GM10847 (cell line): Measurements from ENCODE around the gene THTPA.

Experiments used
- POLR2A ChIP-seq: IDR thresholded peaks from 2 replicates; pipeline ENCODE4 v1.6.1; 2011; ENCODE audit not compliant: insufficient read length; ENCODE audit errors: extremely low read depth

The THTPA gene

DNA sequence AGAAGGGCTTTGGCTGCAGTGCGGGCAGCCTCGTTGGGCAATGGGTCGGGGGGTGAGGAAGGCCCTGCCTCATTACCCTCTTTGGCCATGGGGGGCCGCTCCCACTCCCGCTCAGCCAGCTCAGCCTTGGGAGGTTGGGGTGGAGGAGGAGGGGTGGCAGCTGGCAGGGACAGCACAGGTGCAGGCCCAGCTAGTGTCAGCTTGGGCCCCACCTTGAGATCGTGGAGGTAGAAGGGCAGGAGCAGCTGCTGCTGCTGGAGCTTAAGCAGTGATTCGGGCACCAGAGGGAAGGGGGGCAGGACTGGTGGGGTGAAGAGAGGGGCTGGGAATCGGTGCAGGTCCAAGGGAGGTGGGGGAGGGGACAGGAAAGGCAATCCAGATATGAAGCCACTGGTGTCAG, 30.5 kb upstream of the THTPA start:
- no peak for TF ChIP-seq POLR2A

- no peak for TF ChIP-seq POLR2A
These were observed 27.5 kb upstream of the THTPA start for GRCh38 chr14:23528555-23528954.

GRCh38 chr14:23529016-23529415, 27.1 kb upstream of the THTPA start:
- TF ChIP-seq POLR2A: no peak

GRCh38 chr14:23530375-23531055, 25.6 kb upstream of the THTPA start:
- TF ChIP-seq POLR2A: no peak

- TF ChIP-seq POLR2A: no peak
These were observed 24.7 kb upstream of the THTPA start for GRCh38 chr14:23531391-23531790.

DNA sequence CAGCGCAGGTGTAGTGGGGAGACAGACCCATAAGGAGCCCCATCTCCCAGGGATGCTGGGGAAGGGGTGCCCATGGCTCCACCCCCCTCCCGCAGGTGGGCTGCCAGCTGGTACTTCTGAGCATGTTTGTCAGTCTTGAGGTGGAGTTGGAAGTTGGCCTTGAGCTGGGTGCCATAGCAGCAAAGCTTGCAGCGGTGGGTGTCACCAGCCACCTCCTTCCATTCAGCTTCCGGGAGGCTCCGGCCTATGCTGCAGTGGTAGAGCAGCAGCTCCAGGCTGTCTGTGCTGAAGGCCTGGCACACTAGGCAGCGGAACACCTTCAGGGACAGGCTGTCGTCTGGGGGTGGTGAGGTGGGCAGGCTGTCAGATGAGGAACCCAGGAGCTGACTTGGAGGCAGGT, 23.4 kb upstream of the THTPA start:
- no peak for TF ChIP-seq POLR2A

DNA sequence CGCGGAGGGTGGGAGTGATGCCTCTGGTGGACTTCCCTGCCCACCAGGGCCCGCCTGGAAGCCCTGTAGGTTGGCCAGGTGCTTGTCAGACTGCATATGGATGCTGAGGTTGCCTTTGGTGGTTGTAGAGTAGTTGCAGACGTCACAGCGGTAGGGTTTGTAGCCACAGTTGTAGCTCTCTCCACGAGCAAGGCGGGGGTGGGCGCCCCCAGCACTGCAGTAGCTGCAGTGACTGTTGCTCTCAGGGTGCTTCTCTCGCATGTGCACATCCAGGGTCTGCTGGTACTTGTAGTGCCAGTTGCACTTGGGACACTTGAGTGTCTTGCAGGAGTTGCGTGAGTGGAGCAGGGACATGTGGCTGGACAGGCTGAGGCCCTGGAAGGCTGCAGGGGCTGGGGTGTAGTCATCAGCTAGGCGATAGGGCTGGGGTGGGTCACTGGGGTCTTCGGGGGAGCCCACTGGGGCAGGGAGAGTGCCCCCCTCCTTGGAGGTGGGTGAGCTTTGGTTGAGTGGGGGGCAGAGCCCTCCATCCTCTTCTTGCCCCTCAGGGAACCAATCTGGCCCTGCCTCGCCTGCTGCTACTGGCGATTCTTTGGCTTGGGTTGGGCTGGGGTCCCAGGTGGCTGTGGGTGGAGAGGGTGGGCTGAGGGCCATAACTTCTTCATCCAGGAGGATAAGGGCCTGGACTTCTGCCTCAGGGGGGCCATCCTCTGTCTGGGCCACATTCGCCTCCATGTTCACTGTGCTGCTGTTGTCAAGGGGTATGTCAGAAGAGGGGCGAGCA, 22.2 kb upstream of the THTPA start:
- no peak for TF ChIP-seq POLR2A

DNA sequence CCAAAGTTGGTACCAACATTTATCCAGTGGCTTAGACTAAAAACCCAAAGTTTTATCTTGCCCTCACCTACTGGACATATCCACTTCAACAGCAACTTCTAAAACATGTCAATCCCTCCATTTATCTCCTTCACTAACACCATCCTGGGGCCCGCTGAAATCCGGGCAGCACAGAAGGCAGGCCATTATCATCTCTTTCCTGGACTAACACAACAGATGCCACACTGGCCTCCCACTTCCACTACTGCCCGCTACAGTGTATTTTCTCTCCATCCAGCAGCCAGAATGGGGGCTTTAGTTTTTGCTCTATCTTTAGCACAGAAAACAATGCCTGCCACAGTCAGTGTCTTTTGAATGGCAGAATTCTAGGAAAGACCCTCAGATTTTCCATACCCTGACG, 20.1 kb upstream of the THTPA start:
- no peak for TF ChIP-seq POLR2A

- no peak for TF ChIP-seq POLR2A
These were observed 19.6 kb upstream of the THTPA start for GRCh38 chr14:23536494-23536893.

- TF ChIP-seq POLR2A: no peak
These were observed 18.6 kb upstream of the THTPA start for GRCh38 chr14:23537351-23538049.

GRCh38 chr14:23538050-23538718, 17.9 kb upstream of the THTPA start:
- no peak for TF ChIP-seq POLR2A

DNA sequence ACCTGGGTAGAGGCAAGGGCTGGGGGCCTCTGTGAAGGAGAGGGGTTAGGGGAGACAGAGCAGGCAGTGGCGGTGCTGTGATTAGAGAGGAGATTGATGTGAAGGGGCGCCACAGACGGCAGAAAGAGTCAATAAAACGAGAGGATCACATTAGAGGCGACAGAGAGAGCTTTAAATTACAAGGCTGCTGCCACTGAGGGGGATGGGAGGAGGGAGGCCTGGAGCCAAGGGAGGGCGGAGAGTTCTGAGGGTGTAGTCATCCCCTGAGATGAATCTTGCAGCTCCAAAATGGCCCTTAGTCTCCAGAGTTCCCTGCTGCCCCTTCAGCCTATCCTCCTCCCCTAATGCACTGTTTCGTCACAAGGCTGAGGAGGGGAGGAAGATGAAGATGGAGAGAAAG, 17.3 kb upstream of the THTPA start:
- no peak for TF ChIP-seq POLR2A

GRCh38 chr14:23539248-23540140, 16.6 kb upstream of the THTPA start:
- no peak for TF ChIP-seq POLR2A

- no peak for TF ChIP-seq POLR2A
These were observed 16.0 kb upstream of the THTPA start for GRCh38 chr14:23540141-23540469.

DNA sequence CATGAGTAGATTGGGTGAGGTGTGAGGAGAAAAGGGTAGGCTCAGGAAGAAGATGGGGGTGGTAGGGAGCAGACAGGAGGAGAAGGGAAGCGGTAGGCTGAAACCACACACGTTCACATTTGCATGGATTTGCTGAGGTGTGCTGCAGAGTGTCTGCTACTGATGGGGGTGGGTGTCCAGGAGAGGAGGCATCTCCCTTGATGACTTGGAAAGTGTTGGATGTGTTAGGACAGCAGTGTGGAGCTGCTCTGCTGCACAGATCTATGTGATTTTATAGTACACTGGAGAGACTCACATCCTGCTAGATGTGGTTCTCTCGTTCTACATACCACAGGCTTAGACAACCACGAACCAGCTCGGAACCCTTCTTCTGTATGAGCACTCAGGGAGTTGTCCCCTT, 13.8 kb upstream of the THTPA start:
- no peak for TF ChIP-seq POLR2A
